Activated B cell treated with CpG ODN at 0.5 μM for 24 hours (primary cell): ENCODE results near the gene MEX3A. TPM values are rescaled to one million over a fixed set of nuclear protein-coding genes. Genes with fewer than 3 reads are reported as not detected.

Experiments
- ATAC-seq: fragments of 200-7000 bp; cut with Tn5 transposase; one replicate; pipeline ENCODE4 v1.10.0; 2021; ENCODE audit warnings: low read depth, mild to moderate bottlenecking, moderate library complexity
- CTCF ChIA-PET: fragments of 350-600 bp; sonication (Branson Sonifier 250); formaldehyde crosslinking; loops from one replicate; lab custom pipeline; 2021; ENCODE audit warnings: antibody characterized with exemption; lab: Charles Lee
- POLR2A ChIA-PET: fragments of 350-600 bp; sonication (Branson Sonifier 250); formaldehyde crosslinking; loops from one replicate; lab custom pipeline; 2021; ENCODE audit warnings: antibody characterized with exemption; lab: Charles Lee
- DNase-seq: peaks from one replicate; pipeline ENCODE4 v3.0.0; 2022
- H3K27ac Mint-ChIP-seq: one replicate; pipeline ENCODE4 v1.8.0; 2020; ENCODE audit warnings: mixed read lengths
- H3K27me3 Mint-ChIP-seq: one replicate; pipeline ENCODE4 v1.8.0; 2021; ENCODE audit warnings: mixed read lengths
- H3K36me3 Mint-ChIP-seq: one replicate; pipeline ENCODE4 v1.8.0; 2021; ENCODE audit warnings: low read depth, mixed read lengths
- H3K4me1 Mint-ChIP-seq: one replicate; pipeline ENCODE4 v1.8.0; 2021; ENCODE audit warnings: mixed read lengths
- H3K4me3 Mint-ChIP-seq: one replicate; pipeline ENCODE4 v1.8.0; 2020; ENCODE audit warnings: mild to moderate bottlenecking, mixed read lengths
- H3K9me3 Mint-ChIP-seq: one replicate; pipeline ENCODE4 v1.8.0; 2020; ENCODE audit warnings: mixed read lengths
- CTCF ChIP-seq: fragments of 200-600 bp; IDR thresholded peaks from one replicate; pipeline ENCODE4 v1.8.0; 2022; ENCODE audit warnings: antibody characterized with exemption, mild to moderate bottlenecking
- intact Hi-C: fragments of 100-400 bp; cut with micrococcal nuclease; formaldehyde crosslinking; loops from one replicate; pipeline ENCODE4 v1.15.1; 2024
- total RNA-seq: library from RNA; stranded (reverse); gene quantifications from 2 replicates; pipeline ENCODE4 v1.2.3, GENCODE V29; 2022

The MEX3A gene
- total RNA-seq, 1 donor from 2014 or later, result 0.47 TPM

GRCh38 chr1:156053768-156054499, 28.3 kb downstream of the MEX3A start, which contains the start of gene UBQLN4:
UBQLN4 (minus strand) TSS chr1:156053798; CDS start chr1:156053701, 97 bp downstream.
- intact Hi-C loops, result loop anchor here (1.0 to 10.0 kb wide), 12 partner anchors 28 to 799 kb away; partner anchors contain the start of genes ARHGEF2, CCT3, ENTREP3 and KHDC4
- POLR2A ChIA-PET, result interaction anchor here (0.6 to 1.4 kb wide), 7 partner anchors 65 to 221 kb away, joined by 3 to 8 read pairs (median 5); partner anchors contain the start of gene KHDC4
- CTCF ChIA-PET, result interaction anchor here (1.2 to 1.9 kb wide), 2 partner anchors 12 to 28 kb away, joined by 3 to 4 read pairs; no protein-coding TSS in a partner anchor
- Mint-ChIP-seq H3K4me3 (peak within 1 kb of the TSS; percentile 93), H3K36me3 (peaks cover 43% of the 10 kb centered on the region), H3K27ac (peak within 1 kb of the TSS; percentile 97), H3K27me3 (no peaks in the 10 kb centered on the region), H3K4me1 (peaks cover 29% of the 10 kb centered on the region), H3K9me3 (no peaks in the 10 kb centered on the region)
- peak; percentile 86 for DNase-seq
- TF ChIP-seq CTCF, result no peak
- ATAC-seq, result peak; percentile 75

GRCh38 chr1:156052862-156053767, 29.1 kb downstream of the MEX3A start:
- TF ChIP-seq CTCF, result no peak
- CTCF ChIA-PET, result interaction anchor here (1.2 to 1.9 kb wide), 2 partner anchors 13 to 28 kb away, joined by 3 to 4 read pairs; no protein-coding TSS in a partner anchor
- POLR2A ChIA-PET, result interaction anchor here (0.6 to 1.4 kb wide), 8 partner anchors 32 to 390 kb away, joined by 3 to 7 read pairs (median 5); partner anchors contain the start of genes KHDC4 and SSR2
- Mint-ChIP-seq H3K36me3 (peaks cover 43% of the 10 kb centered on the region), H3K9me3 (no peaks in the 10 kb centered on the region), H3K27ac (peak overlapping the region; percentile 66), H3K4me1 (peaks cover 29% of the 10 kb centered on the region), H3K27me3 (no peaks in the 10 kb centered on the region), H3K4me3 (peak overlapping the region; percentile 90)
- peak; percentile 35 for ATAC-seq
- intact Hi-C loops, result loop anchor here (5.0 to 10.0 kb wide), 3 partner anchors 76 to 798 kb away; partner anchors contain the start of genes ARHGEF2, ENTREP3 and RIT1
- DNase-seq, result peak; percentile 69

- H3K27me3 Mint-ChIP-seq, result no peaks in the 10 kb centered on the region
- H3K9me3 Mint-ChIP-seq, result no peaks in the 10 kb centered on the region
- TF ChIP-seq CTCF, result no peak
- no peak overlapping the region for H3K4me3 Mint-ChIP-seq
- no peak for DNase-seq
- peaks cover 24% of the 10 kb centered on the region for H3K4me1 Mint-ChIP-seq
- POLR2A ChIA-PET, result interaction anchor here (0.6 to 1.0 kb wide), 3 partner anchors 112 to 454 kb away, joined by 3 to 5 read pairs (median 4); no protein-coding TSS in a partner anchor
- CTCF ChIA-PET, result interaction anchor here (0.9 kb wide), 1 partner anchor 15 kb away, joined by 3 read pairs; no protein-coding TSS in a partner anchor
- intact Hi-C loops, result loop anchor here (5.0 to 10.0 kb wide), 3 partner anchors 74 to 796 kb away; partner anchors contain the start of genes ARHGEF2, ENTREP3 and RIT1
- ATAC-seq, result no peak
- H3K36me3 Mint-ChIP-seq, result peaks cover 34% of the 10 kb centered on the region
- no peak overlapping the region for H3K27ac Mint-ChIP-seq
These were observed 31.1 kb downstream of the MEX3A start for GRCh38 chr1:156051011-156051725.

- Mint-ChIP-seq H3K36me3 (peaks cover 34% of the 10 kb centered on the region), H3K4me1 (peaks cover 18% of the 10 kb centered on the region), H3K9me3 (no peaks in the 10 kb centered on the region), H3K4me3 (no peak overlapping the region), H3K27ac (no peak overlapping the region), H3K27me3 (no peaks in the 10 kb centered on the region)
- ATAC-seq (no peak), DNase-seq (no peak)
- CTCF ChIA-PET, result no interaction called here
- POLR2A ChIA-PET, result no interaction called here
- TF ChIP-seq CTCF, result no peak
- intact Hi-C loops, result loop anchor here (5.0 to 10.0 kb wide), 3 partner anchors 73 to 796 kb away; partner anchors contain the start of genes ARHGEF2, ENTREP3 and RIT1
These were observed 31.9 kb downstream of the MEX3A start for GRCh38 chr1:156050376-156050775.
